ENCODE results near the gene GPC5.

Gene GPC5

DNA sequence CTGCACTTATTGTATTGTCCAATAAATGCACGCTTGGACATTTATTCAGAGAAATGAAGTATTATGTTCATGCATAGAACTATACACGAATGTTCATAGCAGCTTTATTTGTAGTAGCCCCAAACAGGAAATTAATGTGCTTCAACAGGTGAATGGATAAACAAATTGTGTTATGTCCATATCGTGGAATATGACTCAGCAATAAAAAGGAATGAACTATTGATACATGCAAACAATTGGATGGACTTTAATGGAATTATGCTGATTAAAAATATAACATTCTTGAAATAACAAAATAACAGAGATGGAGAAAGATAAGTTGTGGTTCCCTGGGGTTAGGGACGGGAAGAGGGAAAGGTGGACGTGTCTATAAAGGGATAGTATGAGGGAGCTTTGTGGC lies 65.9 kb downstream of the GPC5 start:
- DNase-seq (ENCODE audit: low read depth) = no peak

DNA sequence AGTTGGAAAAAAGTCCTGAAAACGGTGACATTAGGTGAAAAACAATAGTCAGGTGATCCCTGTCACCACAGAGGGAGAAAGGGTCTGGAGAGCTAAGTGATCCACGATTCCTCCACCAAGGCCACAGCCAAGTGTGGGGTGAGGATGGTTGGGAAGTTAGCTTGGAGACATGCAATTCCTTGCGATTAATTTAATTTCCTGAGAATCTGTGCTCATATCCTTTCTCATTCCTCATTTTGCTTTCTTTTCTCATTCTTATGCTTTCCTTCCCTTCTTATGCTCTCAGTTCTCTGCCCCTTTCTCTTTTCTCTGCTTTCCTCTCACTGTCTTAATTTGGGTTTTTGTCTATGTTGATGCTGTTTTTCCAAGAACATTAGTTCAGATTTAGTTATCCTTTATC lies 68.8 kb downstream of the GPC5 start:
- DNase-seq (ENCODE audit: low read depth) = no peak

DNA sequence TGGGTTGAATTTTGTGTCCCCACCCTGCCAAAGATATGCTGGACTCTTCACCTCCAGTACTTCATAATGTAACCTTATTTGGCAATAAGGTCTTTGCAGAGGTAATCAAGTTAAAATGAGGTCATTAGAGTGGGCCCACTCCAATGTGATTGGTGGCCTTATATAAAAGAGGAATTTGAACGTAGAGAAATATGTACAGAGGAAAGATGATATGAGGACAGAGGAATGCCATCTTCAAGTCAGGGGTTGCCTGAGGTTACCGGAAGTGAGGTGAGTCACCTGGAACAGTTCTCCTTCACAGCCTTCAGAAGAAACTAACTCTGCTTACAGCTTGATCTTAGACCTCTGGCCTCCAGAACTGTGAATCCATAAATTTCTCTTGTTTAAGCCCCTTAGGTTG lies 69.9 kb downstream of the GPC5 start:
- DNase-seq (ENCODE audit: low read depth) = no peak

DNA sequence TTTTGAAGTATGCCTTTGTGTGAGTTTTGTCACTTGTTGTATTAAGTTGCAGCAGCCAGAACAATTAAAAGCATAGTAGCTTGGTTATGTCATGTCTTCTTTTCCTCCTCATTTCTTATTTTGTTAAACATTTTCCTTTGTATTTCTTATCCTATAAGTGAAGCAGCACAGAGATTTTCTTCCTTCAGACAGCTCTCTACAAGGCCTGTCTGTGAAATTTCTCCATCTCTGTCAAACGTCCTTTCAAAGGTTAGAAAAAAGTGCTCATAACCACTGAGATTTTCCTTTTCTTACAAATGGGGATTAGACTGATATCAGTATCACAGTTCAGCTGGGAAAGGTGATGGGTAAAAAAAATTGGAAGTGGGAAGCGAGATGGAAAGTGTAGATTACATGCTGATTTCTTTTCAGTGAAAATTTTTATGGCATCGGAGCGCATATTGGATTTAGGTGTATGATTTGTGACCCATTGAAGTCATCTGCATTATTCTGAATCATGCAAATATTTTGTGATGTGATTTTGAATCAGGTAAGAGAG lies 71.7 kb downstream of the GPC5 start:
- no peak for DNase-seq (ENCODE audit: low read depth)

DNA sequence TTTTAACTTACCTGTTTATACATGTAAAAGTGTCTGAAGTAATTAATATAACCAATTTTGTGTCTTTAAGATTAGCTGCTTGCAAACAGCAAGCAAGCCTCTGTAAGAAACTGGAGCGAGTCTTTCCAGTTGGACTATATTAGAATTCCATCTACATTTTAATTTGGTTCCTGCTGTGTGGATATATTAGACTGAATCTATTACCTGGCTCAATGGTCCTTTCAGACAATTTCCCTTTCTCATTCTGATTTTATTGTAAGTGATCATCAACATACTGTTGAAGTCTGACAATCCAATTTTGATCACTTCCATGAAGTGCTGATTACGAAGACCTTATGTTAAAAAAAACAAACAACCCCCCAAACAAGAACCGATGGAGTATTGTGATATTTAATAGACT lies 72.3 kb downstream of the GPC5 start:
- no peak for DNase-seq (ENCODE audit: low read depth)

DNA sequence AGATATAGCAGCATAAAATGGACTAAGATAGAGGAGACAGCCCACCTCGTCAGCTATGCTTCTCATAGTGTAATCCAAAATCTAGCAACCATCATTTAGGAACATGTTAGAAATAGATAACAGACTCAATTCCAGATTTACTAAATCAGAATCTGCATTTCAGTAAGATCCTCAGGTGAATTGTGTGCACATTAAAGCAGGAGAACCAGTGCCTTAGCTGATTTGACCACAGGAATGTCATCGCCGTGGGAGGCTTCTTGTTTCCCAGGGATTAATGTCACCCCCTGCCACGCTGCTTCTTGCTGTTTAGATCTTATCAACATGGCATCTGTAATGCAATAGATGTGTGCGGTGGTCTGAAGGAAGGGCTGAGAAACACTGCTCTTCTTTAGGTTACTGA lies 84.0 kb downstream of the GPC5 start:
- no peak for DNase-seq (ENCODE audit: low read depth)

DNA sequence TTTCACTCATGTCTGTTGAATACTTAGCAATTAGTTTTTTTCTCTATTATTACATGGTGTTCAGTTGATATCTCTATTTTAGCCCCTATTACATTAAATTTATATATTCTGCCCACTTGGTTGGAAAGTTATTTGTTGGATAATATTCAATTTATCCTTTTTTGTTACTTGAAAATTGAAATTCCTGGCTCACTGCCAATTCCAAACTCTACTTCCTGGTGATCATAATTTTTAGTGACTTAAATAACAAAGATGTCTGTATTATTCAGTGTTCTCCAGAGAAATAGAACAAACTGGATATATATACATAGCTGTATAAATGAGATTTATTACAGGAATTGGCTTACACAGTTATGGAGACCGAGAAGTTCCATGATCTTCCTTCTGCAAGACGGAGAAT lies 93.6 kb downstream of the GPC5 start:
- no peak for DNase-seq (ENCODE audit: low read depth)

DNA sequence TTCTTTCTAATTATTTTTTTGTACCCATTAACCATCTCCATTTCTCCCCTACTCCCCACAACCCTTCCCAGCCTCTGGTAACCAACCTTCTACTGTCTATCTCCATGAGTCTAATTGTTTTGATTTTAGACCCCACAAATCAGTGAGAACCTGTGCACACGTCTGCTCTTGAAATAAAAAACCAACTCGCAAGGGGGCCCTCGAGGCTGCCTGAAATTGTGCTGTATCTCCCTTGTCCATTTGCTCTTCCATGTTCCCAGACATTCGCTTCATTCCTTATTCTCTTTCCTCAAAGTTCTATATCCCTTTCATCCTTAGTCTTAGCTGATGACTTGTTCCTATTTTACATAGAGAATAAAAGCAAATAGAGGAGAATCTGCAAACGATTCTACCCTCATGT lies 95.0 kb downstream of the GPC5 start:
- DNase-seq (ENCODE audit: low read depth) = no peak

DNA sequence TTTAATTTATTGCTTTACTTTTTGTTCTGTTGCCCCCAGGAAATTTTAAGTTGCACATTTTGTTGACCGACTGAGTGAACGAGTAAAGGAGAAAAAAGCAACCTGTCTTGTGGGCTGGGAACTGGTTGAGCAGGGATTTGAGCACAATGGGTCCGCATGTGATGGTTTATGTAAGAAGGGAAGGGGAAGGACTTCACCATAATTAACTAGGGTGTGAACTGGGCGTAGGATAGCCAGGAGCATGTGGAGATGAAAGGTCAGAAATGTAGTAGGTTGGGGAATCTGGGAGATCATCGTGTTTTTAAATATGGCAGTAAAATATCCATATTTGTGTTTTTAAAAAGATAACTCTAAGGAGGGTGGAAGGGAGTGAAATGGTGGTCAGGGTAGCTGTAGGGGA lies 99.9 kb downstream of the GPC5 start:
- no peak for DNase-seq (ENCODE audit: low read depth)

DNA sequence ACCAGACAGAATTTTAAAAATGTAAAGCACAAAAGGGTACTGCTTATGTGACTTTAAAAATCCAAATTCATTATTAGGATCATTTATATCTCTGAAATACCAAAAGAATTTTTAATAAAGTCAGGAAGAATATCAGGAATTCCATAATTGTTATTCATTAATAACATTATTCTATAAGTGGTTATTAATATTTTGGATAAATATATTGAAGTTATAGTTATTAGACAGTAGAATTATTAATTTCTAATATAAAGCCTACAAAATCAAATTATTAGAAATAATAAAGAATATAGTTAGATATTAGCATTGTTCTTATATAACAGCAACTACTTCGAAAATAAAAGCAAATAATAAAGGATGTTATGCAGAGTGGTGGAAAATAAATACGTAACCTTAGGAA lies 105.8 kb downstream of the GPC5 start:
- DNase-seq (ENCODE audit: low read depth) = no peak

DNA sequence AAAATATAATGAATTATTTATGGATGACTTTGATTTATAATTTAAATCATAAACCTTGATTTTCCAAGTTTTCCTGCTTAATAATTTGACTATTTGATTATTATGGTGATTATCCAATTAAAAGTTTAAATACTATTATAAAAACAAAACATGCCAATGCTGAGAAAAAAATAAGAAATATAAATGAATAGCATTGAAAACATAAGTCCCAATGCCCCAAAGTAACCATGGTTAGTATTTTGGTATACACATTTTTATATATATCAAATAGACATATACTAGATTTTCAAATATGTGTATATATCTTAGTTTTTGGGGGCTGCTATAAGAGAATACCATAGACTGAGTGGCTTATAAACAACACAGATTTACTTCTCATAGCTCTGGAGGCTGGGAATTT lies 108.3 kb downstream of the GPC5 start:
- no peak for DNase-seq (ENCODE audit: low read depth)

DNA sequence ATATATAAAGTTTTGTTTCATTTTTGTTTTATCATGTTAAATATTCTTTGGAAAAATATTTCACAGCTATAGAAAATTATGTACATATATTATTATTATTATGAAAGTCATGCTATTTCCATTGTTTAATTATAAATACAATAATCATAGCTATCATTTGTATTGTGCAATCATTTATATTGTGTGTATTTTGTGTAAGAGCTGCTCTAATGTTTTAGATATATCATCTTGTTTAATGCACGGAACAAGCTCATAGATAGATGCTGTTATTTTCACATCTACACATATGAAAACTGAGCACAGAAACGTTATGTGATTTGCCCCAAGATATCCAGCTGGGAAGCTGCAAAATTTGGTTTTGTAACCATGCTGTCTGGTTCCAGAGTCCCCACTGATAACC lies 111.6 kb downstream of the GPC5 start:
- no peak for DNase-seq (ENCODE audit: low read depth)

DNA sequence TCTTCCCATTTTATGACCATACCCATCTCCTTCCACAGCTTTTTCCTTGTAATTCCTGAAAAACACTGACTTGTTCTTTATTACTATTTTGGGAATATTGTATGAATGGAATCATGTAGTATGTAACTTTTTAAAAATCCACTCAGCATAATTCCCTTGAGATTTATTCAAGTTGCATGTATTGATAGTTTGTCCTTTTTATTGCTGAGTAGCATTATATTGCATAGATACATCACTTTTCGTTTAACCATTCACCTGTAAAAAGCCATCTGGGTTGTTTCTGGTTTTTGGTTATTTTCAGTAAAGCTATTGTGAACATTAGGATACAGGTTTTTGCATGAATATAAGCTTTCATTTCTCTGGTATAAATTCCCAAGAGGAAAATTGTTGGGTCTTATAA lies 115.4 kb downstream of the GPC5 start:
- DNase-seq (ENCODE audit: low read depth) = no peak

DNA sequence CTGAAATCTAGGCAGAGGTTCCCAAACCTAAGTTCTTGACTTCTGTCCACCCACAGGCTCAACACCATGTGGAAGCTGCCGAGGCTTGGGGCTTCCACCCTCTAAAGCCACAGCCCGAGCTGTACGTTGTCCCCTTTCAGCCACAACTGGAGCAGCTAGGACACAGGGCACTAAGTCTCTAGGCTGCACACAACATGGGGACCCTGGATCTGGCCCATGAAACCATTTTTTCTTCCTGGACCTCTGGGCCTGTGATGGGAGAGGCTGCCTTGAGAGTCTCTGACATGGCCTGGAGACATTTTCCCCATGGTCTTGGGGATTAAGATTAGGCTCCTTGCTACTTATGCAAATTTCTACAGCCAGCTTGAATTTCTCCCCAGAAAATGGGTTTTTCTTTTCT lies 118.4 kb downstream of the GPC5 start:
- DNase-seq (ENCODE audit: low read depth) = no peak

DNA sequence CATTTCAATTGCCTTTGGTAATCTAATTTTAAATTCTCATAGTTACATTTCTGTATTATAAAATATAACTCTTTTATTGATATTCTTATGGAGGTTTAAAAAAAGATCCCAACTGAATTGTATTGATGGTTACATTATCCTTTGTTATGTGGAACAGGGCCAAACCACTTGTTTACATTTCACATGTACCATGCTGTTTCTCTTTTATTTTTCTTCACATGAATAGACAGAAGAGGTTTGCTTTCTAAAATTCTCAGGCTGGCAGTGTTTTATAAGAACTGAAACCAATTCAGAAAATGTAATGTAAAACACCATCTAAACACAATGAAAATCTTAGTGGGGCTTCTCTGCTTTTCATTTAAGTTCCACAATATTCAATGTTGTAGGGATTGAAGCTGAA lies 122.5 kb downstream of the GPC5 start:
- DNase-seq (ENCODE audit: low read depth) = no peak

DNA sequence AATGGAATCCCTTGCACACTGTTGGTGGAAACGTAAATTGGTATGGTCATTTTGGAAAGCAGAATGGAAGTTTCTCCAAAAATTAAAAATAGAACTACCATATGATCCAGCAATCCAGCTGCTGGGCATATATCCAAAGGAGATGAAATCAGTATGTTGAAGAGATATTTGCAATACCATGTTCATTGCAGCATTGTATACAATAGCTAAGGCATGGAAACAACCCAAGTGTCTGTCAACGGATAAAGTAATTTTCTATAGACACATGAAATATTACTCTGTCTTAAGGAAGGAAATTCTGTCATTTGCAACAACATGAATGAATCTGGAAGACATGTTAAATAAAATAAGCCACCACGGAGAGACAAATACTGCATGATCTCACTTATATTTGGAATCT lies 124.7 kb downstream of the GPC5 start:
- DNase-seq (ENCODE audit: low read depth) = no peak

DNA sequence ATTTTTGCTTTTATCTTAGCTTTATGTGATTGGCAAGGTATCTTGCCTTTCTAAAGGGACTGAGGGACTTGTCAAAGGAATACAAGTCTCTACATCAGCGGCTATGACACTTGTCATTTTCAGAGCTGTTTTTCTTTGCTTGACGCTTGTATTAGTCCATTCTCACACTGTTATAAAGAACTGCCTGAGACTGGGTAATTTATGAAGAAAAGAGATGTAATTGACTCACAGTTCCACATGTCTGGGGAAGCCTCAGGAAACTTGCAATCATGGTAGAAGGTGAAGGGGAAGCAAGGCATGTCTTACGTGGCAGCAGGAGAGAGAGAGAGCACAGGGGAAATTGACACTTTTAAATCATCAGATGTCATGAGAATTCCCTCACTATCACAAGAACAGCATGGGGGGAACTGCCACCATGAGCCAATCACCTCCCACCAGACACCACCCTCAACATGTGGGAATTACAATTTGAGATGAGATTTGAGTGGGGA lies 128.2 kb downstream of the GPC5 start:
- DNase-seq (ENCODE audit: low read depth) = no peak

DNA sequence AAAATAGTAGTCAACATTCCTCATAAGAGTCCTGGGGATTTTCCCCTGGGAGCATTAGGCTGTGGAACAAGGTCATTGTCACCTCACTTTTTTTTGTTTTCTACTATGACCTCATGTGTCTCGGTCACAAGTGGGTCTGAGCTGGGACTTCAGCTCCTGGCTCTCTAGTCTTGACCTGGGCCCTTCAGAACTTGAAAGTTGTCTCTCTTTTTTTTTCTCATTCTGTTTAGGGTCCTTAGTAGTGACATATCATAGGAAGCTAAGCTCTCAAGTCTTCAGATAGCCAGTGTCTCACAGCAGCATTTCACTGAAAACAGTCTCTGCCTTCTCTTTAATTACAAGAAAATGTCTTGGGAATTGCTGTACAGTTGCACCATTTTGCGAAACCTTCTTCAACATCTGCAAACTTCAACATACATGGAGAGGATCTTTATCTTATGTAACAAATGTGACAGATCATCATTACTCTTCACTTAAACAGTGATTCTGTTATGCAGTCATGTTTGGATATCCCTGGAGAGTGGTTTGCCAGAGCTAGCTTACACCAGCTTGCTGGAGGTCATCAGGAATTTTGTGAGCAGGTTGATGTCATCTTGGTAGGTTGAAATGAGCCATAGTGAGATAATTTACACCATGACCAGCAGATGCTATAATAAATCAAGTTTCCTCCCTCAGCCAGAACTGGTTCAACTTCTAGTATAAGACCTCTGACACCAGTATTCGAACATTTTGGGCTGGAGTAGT lies 131.5 kb downstream of the GPC5 start:
- DNase-seq (ENCODE audit: low read depth) = no peak

DNA sequence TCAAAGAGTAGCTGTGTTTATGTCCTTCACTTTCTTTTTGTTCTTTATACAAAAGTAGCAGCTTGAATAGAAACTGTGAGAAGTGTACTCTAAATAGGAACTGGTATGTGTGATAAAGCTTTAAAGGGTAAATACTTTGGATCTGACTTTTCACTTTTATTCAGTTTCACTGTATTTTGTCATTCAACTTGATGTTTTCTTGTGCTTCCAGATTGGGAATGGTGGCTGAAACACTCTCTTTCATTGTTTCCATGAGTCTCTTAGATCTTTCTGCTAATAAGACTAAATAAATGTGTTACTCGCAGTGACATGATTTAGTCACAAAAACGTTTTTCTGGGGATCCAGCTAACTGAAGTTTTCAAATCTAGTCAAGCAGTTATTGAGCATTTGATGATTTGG lies 133.2 kb downstream of the GPC5 start:
- DNase-seq (ENCODE audit: low read depth) = no peak

DNA sequence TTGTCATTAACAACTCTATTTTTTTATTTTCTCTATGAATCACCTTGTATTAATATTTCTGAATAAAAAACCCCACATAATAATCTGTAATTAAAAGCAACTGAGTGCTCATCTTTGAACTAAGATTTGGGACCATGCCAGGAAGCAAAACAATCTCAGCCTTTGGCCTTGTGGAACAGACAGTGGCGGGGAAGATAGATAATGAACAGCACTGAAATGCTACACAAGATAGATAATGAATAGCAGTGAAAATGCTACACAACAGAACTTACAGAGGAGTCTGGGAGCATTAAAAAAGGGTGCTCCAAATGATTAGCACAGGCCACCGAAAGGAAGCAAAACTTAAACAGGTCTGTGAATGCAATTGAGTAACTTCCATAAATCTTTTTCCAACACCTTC lies 134.9 kb downstream of the GPC5 start:
- DNase-seq (ENCODE audit: low read depth) = no peak

DNA sequence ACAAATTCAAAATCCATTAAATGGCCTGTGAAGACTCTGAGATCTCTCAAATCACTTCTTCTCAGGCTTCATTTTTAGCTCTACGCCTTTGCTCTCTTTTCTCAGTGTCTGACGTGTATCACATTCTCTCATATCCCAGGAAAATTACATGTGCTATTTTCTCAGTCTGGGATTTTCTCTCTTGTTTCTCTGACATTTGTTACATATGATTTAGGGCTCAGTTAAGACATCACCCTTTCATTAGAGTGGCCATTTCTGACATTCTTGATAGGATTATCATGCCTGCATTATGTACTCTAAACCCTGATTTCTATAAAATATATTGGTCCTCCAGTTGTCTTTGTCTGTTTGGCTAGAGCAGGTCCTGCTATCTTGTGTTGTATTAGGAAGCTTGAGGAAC lies 136.6 kb downstream of the GPC5 start:
- no peak for DNase-seq (ENCODE audit: low read depth)

DNA sequence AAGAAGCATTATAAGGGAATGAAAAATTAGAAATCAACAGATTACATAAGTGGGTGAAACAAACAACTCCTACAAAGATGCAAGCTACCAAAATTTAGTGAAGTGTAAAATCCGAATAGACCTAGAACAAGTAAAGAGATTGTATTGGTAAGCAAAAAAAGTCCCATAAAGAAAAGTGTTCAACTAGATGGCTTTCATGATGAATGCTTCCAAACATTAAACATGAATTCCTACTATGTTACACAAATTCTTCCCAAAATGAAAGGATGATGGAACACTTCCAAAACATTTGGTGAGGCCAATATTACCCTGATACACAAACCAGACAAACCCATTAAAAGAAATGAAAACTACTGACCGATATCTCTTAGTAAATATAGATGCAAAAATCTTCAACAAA lies 139.0 kb downstream of the GPC5 start:
- no peak for DNase-seq (ENCODE audit: low read depth)

DNA sequence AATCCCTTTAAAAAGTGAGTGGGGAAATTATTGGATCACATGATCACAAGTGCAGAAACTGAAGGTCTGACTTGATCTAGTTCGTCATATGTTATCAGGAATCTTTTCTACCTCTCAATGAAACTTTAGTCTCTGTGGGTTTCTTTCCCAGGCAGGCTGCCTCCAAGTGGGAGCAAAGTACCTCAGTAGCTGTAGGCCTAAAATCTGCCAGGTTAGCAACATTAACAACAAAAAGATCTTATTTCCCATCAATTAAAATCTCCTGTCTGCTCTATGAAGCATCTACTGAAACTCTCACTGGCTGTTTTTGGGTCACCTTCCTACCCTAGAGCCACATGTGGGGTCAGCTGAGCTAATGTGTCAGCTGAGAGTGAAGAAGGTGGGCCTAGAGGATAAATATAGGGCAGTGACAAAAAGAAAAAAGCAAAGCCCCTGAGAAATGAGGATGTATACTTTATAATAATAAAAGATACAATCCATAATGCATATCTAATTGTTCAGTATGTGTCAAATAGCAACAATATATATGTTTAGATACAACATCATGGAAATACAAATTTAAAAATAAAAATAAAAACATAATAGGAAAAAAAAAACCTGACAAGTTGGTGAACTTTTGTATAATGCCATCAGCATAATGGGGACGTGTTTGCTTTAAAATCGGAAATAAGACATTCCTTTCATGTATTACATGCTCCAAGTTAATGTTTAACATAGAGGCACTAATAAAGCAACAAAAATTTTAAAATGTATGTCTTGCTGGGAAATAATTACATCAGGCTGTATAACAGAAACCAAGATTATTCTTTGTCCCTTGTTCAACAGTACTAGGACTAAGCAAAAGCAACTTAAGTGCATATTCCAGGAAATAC lies 141.1 kb downstream of the GPC5 start:
- DNase-seq (ENCODE audit: low read depth) = no peak

Data from stimulated activated CD8-positive, alpha-beta memory T cell treated with anti-CD3 and anti-CD28 coated beads, Interleukin-7, amount 100 ng/mL, for 24 hours (primary cell).